ENCODE results near the gene PLOD2.
A peak's percentile ranks its signal among the peaks of the same experiment; 100 is the strongest.

PLOD2 gene

DNA sequence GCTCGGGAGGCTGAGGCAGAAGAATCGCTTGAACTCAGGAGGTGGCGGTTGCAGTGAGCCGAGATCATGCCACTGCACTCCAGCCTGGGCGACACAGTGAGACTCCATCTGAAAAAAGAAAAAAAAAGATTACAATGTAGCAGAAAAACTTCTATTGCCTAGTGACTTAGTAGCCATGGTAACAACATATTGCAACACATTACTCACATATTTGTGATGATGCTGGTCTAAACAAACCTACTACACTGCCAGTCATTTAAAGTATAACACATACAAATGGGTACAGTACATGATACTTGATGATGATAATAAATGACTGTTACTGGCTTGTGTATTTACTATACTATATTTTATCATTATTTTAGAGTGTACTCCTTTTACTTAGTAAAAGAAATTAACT is 125.6 kb downstream of the PLOD2 start:
- Mint-ChIP-seq H3K4me1 (no peaks in the 10 kb centered on the region), H3K4me3 (no peak overlapping the region), H3K9me3 (peaks cover 10% of the 10 kb centered on the region), H3K27ac (no peak overlapping the region), H3K27me3 (ENCODE audit: low read depth) (no peaks in the 10 kb centered on the region), H3K36me3 (ENCODE audit: low read depth) (peaks cover 6% of the 10 kb centered on the region)
- TF ChIP-seq, protein P1, sequence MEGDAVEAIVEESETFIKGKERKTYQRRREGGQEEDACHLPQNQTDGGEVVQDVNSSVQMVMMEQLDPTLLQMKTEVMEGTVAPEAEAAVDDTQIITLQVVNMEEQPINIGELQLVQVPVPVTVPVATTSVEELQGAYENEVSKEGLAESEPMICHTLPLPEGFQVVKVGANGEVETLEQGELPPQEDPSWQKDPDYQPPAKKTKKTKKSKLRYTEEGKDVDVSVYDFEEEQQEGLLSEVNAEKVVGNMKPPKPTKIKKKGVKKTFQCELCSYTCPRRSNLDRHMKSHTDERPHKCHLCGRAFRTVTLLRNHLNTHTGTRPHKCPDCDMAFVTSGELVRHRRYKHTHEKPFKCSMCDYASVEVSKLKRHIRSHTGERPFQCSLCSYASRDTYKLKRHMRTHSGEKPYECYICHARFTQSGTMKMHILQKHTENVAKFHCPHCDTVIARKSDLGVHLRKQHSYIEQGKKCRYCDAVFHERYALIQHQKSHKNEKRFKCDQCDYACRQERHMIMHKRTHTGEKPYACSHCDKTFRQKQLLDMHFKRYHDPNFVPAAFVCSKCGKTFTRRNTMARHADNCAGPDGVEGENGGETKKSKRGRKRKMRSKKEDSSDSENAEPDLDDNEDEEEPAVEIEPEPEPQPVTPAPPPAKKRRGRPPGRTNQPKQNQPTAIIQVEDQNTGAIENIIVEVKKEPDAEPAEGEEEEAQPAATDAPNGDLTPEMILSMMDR (IDR thresholded peaks at IDR 0.05; ENCODE audit: unreplicated experiment in 3 of 3) = no peak

DNA sequence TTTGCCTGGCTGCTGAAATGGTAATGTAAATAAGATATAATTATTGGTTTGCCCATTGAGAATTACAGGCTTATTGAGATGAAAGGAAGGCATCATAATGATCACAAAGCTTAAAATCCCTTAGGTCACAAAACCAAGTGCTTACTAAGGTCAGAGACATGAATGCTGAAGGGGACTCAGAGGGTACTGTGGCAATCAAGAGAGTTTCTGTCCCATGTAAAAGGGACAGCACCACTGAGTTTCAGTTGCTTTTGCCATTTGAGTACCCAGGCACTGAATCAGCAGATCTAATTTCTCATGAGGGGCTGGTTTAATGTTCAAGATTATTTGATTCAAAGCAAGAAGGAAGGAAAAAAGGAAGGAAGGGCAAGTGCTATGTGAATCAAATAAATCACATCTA is 127.0 kb downstream of the PLOD2 start:
- no peaks in the 10 kb centered on the region for H3K27me3 Mint-ChIP-seq (ENCODE audit: low read depth)
- no peak overlapping the region for H3K27ac Mint-ChIP-seq
- TF ChIP-seq, protein P1 (IDR thresholded peaks at IDR 0.05; ENCODE audit: unreplicated experiment in 3 of 3) = no peak
- H3K9me3 Mint-ChIP-seq = peaks cover 12% of the 10 kb centered on the region
- H3K4me3 Mint-ChIP-seq = no peak overlapping the region
- no peaks in the 10 kb centered on the region for H3K4me1 Mint-ChIP-seq
- peaks cover 8% of the 10 kb centered on the region for H3K36me3 Mint-ChIP-seq (ENCODE audit: low read depth)

DNA sequence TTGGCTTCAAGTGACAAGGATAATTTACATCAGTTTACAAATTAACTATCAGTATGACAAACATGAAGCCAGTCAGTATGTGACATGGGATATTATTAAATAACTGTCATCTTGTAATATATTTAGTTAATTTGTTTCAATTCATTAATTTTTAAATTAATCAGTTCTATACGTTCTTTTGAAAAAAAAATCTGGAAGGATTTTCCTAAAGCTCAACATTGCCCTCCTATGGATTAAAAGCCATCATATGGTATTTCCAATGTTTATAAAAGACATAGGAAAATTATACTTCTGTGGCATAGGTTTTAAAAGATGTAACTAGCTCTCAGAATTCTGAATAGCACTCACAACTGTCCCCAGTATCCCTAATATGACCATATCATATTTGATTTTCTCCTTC is 134.4 kb downstream of the PLOD2 start:
- H3K27ac Mint-ChIP-seq = no peak overlapping the region
- H3K9me3 Mint-ChIP-seq = peaks cover 16% of the 10 kb centered on the region
- TF ChIP-seq, protein P1 (IDR thresholded peaks at IDR 0.05; ENCODE audit: unreplicated experiment in 3 of 3) = peak; percentile 19 to 53 (median 23)
- H3K27me3 Mint-ChIP-seq (ENCODE audit: low read depth) = no peaks in the 10 kb centered on the region
- H3K4me3 Mint-ChIP-seq = no peak overlapping the region
- no peaks in the 10 kb centered on the region for H3K4me1 Mint-ChIP-seq
- peaks cover 6% of the 10 kb centered on the region for H3K36me3 Mint-ChIP-seq (ENCODE audit: low read depth)

DNA sequence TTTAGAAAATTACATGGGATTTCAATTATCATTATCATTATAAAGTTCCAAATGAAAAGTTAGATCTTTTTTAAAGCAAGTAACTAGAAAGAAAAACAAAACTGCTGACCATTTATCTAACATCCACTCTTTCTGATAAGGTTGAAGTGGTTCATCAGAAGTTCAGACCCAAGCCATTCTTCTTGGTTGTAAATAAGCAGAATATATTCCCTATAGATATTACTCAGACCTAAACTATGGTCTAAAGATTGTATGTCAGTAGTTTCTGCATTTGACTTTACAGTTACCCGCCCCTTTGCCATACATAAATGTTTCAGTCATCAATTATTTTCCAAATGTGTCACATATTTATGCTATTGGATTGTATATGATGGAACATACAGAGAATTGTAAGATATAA is 136.7 kb downstream of the PLOD2 start:
- peaks cover 4% of the 10 kb centered on the region for H3K9me3 Mint-ChIP-seq
- TF ChIP-seq, protein P1 (IDR thresholded peaks at IDR 0.05; ENCODE audit: unreplicated experiment in 3 of 3) = no peak
- no peaks in the 10 kb centered on the region for H3K4me1 Mint-ChIP-seq
- H3K36me3 Mint-ChIP-seq (ENCODE audit: low read depth) = no peaks in the 10 kb centered on the region
- no peaks in the 10 kb centered on the region for H3K27me3 Mint-ChIP-seq (ENCODE audit: low read depth)
- H3K27ac Mint-ChIP-seq = no peak overlapping the region
- no peak overlapping the region for H3K4me3 Mint-ChIP-seq

DNA sequence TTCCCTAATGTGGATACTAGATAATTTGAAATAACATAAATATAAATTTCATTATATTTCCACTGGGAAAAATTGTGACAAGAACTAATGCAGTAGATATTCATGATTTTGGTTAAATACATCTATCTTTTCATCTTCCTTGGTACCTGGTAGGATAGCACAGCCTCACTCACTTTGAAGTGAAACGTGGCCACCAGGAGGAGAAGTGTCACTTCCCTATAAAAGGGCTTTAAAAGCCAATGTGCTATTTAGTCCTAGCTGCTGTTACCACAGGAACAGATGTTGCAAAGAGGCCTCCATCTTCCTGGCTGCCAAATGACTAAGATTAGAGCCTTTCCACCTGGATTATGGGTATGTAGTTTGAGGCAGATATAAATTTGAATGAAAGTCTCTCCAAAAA is 140.0 kb downstream of the PLOD2 start:
- Mint-ChIP-seq H3K36me3 (ENCODE audit: low read depth) (no peaks in the 10 kb centered on the region), H3K27me3 (ENCODE audit: low read depth) (no peaks in the 10 kb centered on the region), H3K9me3 (no peaks in the 10 kb centered on the region), H3K27ac (no peak overlapping the region), H3K4me3 (no peak overlapping the region), H3K4me1 (no peaks in the 10 kb centered on the region)
- TF ChIP-seq, protein P1 (IDR thresholded peaks at IDR 0.05; ENCODE audit: unreplicated experiment in 3 of 3) = no peak

DNA sequence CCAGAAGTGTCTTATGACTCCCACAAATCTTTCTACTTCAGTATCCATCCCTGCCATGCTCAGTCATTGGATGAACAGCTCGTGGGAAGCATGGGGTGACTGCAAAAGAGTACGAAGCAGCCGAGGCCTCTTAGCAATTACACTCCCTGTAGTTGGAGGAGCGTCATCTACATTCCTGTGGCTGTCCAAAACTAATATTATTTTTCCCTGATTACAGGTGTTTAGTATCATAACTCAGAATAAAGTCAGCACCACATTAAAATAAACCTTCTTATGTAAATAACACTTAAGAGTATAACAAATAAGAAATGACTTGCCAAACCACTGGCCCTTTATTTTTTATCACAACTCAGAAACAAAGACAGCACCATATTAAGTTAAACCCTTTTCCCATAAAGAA is 141.5 kb downstream of the PLOD2 start:
- TF ChIP-seq, protein P1 (IDR thresholded peaks at IDR 0.05; ENCODE audit: unreplicated experiment in 3 of 3) = no peak
- Mint-ChIP-seq H3K4me1 (no peaks in the 10 kb centered on the region), H3K27me3 (ENCODE audit: low read depth) (no peaks in the 10 kb centered on the region), H3K9me3 (no peaks in the 10 kb centered on the region), H3K4me3 (no peak overlapping the region), H3K27ac (no peak overlapping the region), H3K36me3 (ENCODE audit: low read depth) (no peaks in the 10 kb centered on the region)

All from nephron (organoid).